HepG2 (cell line): ENCODE measurements around the gene YPEL3. TPM values are rescaled to one million over a fixed set of nuclear protein-coding genes. Genes with fewer than 3 reads are reported as not detected.

Experiments
- CBX1 ChIP-seq: IDR thresholded peaks from one replicate; pipeline ENCODE4 v1.6.1; 2016; ENCODE audit warnings: antibody characterized with exemption, low read depth
- FOXA3 ChIP-seq: IDR thresholded peaks from 2 replicates; pipeline ENCODE4 v1.6.1; 2016; ENCODE audit warnings: missing genetic modification reagents, missing compliant biosample characterization
- HNRNPK ChIP-seq: fragments of 200-400 bp; formaldehyde crosslinking; IDR thresholded peaks from 2 replicates; pipeline ENCODE4 v1.6.1; 2018; ENCODE audit warnings: low read length, low read depth, moderate library complexity, mild to moderate bottlenecking; ENCODE audit not compliant: poor library complexity, severe bottlenecking
- KMT2B ChIP-seq: IDR thresholded peaks from 2 replicates; pipeline ENCODE4 v1.6.1; 2016; ENCODE audit warnings: missing genetic modification reagents, missing compliant biosample characterization
- MLX ChIP-seq: IDR thresholded peaks from 2 replicates; pipeline ENCODE4 v1.6.1; 2016
- NFE2L1 ChIP-seq: sonication (generic); formaldehyde crosslinking; IDR thresholded peaks from 2 replicates; pipeline ENCODE4 v1.4.0; 2020; ENCODE audit warnings: missing genetic modification reagents, mild to moderate bottlenecking, borderline replicate concordance
- NFRKB ChIP-seq: fragments of 450-650 bp; IDR thresholded peaks from 2 replicates; pipeline ENCODE4 v1.6.1; 2017
- NR0B2 ChIP-seq: sonication (generic); formaldehyde crosslinking; IDR thresholded peaks from 2 replicates; pipeline ENCODE4 v1.4.0; 2020; ENCODE audit warnings: mild to moderate bottlenecking, missing genetic modification reagents
- REL ChIP-seq: sonication (generic); formaldehyde crosslinking; conservative IDR thresholded peaks from 2 replicates; pipeline ENCODE4 v1.8.0; 2022; ENCODE audit warnings: mild to moderate bottlenecking, missing genetic modification reagents, moderate library complexity
- RFX1 ChIP-seq: fragments of 450-650 bp; IDR thresholded peaks from 2 replicates; pipeline ENCODE4 v1.6.1; 2017
- RNF2 ChIP-seq: fragments of 450-650 bp; conservative IDR thresholded peaks from 2 replicates; pipeline ENCODE4 v1.6.1; 2016; ENCODE audit warnings: low read depth
- RXRB ChIP-seq: IDR thresholded peaks from 2 replicates; pipeline ENCODE4 v1.6.1; 2016; ENCODE audit warnings: borderline replicate concordance, missing genetic modification reagents, missing compliant biosample characterization
- SMARCE1 ChIP-seq: fragments of 450-650 bp; IDR thresholded peaks from 2 replicates; pipeline ENCODE4 v1.6.1; 2017; ENCODE audit warnings: borderline replicate concordance
- SOX13 ChIP-seq, 3 experiments: fragments of 450-650 bp in 1 of 3; sonication (generic) in 1 of 3; formaldehyde crosslinking in 1 of 3; IDR thresholded peaks in 2 of 3; conservative IDR thresholded peaks in 1 of 3; 2 replicates each; pipeline versions ENCODE4 v1.5.0 to v1.6.1; 2016 to 2020; ENCODE audit warnings: antibody characterized with exemption in 1 of 3, mild to moderate bottlenecking in 1 of 3, missing compliant biosample characterization in 1 of 3, missing genetic modification reagents in 1 of 3, moderate library complexity in 1 of 3
- ZBTB20 ChIP-seq: sonication (generic); formaldehyde crosslinking; IDR thresholded peaks from 2 replicates; pipeline ENCODE4 v1.8.1; 2023; ENCODE audit warnings: missing genetic modification reagents, low read depth, mild to moderate bottlenecking, borderline replicate concordance
- ZBTB42 ChIP-seq: sonication (generic); formaldehyde crosslinking; IDR thresholded peaks from 2 replicates; pipeline ENCODE4 v1.5.0; 2020; ENCODE audit warnings: mild to moderate bottlenecking, missing genetic modification reagents
- ZBTB8A ChIP-seq: sonication (generic); formaldehyde crosslinking; IDR thresholded peaks from 2 replicates; pipeline ENCODE4 v1.4.0; 2020; ENCODE audit warnings: mild to moderate bottlenecking, low read depth, missing genetic modification reagents, borderline replicate concordance
- ZFP91 ChIP-seq: sonication (generic); formaldehyde crosslinking; IDR thresholded peaks from 2 replicates; pipeline ENCODE4 v1.9.0; 2022; ENCODE audit warnings: missing genetic modification reagents, mild to moderate bottlenecking, borderline replicate concordance
- ZMYM4 ChIP-seq: sonication (generic); formaldehyde crosslinking; IDR thresholded peaks from 2 replicates; pipeline ENCODE4 v1.8.1; 2023; ENCODE audit warnings: mild to moderate bottlenecking, missing genetic modification reagents
- ZNF33A ChIP-seq: sonication (generic); formaldehyde crosslinking; IDR thresholded peaks from 2 replicates; pipeline ENCODE4 v1.5.1; 2020; ENCODE audit warnings: missing genetic modification reagents, mild to moderate bottlenecking, moderate library complexity, borderline replicate concordance
- ZNF33B ChIP-seq: sonication (generic); formaldehyde crosslinking; IDR thresholded peaks from 2 replicates; pipeline ENCODE4 v1.5.1; 2020; ENCODE audit warnings: mild to moderate bottlenecking, missing genetic modification reagents
- ZNF543 ChIP-seq: sonication (generic); formaldehyde crosslinking; IDR thresholded peaks from 2 replicates; pipeline ENCODE4 v1.4.0; 2020; ENCODE audit warnings: mild to moderate bottlenecking, missing genetic modification reagents
- ZNF577 ChIP-seq: sonication (generic); formaldehyde crosslinking; IDR thresholded peaks from 2 replicates; pipeline ENCODE4 v1.4.0; 2020; ENCODE audit warnings: mild to moderate bottlenecking, low read depth, missing genetic modification reagents, borderline replicate concordance
- ZZZ3 ChIP-seq: sonication (generic); formaldehyde crosslinking; IDR thresholded peaks from 2 replicates; pipeline ENCODE4 v1.4.0; 2020; ENCODE audit warnings: missing genetic modification reagents, mild to moderate bottlenecking, borderline replicate concordance
- polyA plus RNA-seq, 8 experiments: library from polyadenylated mRNA; depleted of rRNA in 3 of 8; stranded (reverse) in 7 of 8; unstranded in 1 of 8; fragments of >200 nt; fragmentation: Illumina TruSeq in 4 of 8; extraction: Trizol in 4 of 8; gene quantifications; 2 replicates each; pipeline versions ENCODE4 v1.2.1 to v1.2.3, GENCODE V29; 2011 to 2016; ENCODE audit warnings: low read depth in 4 of 8, missing spikeins in 1 of 8, mixed read lengths in 1 of 8; ENCODE audit not compliant: insufficient read depth in 1 of 8
- total RNA-seq, 5 experiments: library from RNA; depleted of rRNA; stranded (reverse); fragments of >200 nt; fragmentation: Illumina TruSeq; extraction: Trizol; gene quantifications; 2 replicates each; pipeline ENCODE4 v1.2.3, GENCODE V29; 2016; ENCODE audit warnings: low read depth in 1 of 5

Gene YPEL3
- total and polyA plus RNA-seq, 2 of the 13 experiments (the other 11 are each of a cell fraction or from before 2014, with no cell fraction given), result 5.4 to 47.0 TPM

GRCh38 chr16:30113031-30113710 lies 17.2 kb upstream of the YPEL3 start, which contains the start of gene GDPD3 (continued):
- TF ChIP-seq MLX (CRISPR knock-in tag), result no peak
- no peak for TF ChIP-seq NFRKB
- TF ChIP-seq NR0B2 (CRISPR knock-in tag), result no peak
- no peak for TF ChIP-seq ZNF543 (CRISPR knock-in tag)
- no peak for TF ChIP-seq RXRB (CRISPR knock-in tag)
- TF ChIP-seq ZBTB8A (CRISPR knock-in tag), result no peak
- TF ChIP-seq HNRNPK, result peak; percentile 0
- TF ChIP-seq CBX1, result no peak
- TF ChIP-seq ZNF33B (CRISPR knock-in tag), result no peak; the same call in 1 of the 2 replicates
- no peak for TF ChIP-seq SMARCE1
- no peak for TF ChIP-seq FOXA3 (CRISPR knock-in tag)
- TF ChIP-seq ZFP91, result peak; percentile 18; the same call in 1 of the 2 replicates
- no peak for TF ChIP-seq RFX1
- no peak for TF ChIP-seq ZZZ3 (CRISPR knock-in tag)
- no peak for TF ChIP-seq KMT2B
- no peak for TF ChIP-seq ZBTB42
- no peak for TF ChIP-seq RNF2
- no peak for TF ChIP-seq NFE2L1 (CRISPR knock-in tag)
- no peak for TF ChIP-seq SOX13 (IDR thresholded peaks at IDR 0.05)
- no peak for TF ChIP-seq SOX13 (CRISPR knock-in tag; conservative IDR thresholded peaks at IDR 0.05 in 1 of 2, IDR thresholded peaks at IDR 0.05 in 1 of 2)
- TF ChIP-seq ZBTB20 (CRISPR knock-in tag), result no peak
- no peak for TF ChIP-seq ZNF33A (CRISPR knock-in tag)
- no peak for TF ChIP-seq ZNF577 (CRISPR knock-in tag)
- TF ChIP-seq REL (CRISPR knock-in tag), result no peak; the same call in 1 of the 2 replicates
- no peak for TF ChIP-seq ZMYM4 (CRISPR knock-in tag)
